Bone marrow (tissue), 2 donors: ENCODE data around the gene LYRM4.
"Not testable (repeated sequence)": the region's sequence is repeated elsewhere in the genome, so short reads cannot be mapped to it uniquely, and the experiment has no call there.

Experiments
- DNase-seq, 2 donors: peaks; one replicate each; lab custom pipeline; 2025; lab: John Stamatoyannopoulos, UW

The LYRM4 gene

DNA sequence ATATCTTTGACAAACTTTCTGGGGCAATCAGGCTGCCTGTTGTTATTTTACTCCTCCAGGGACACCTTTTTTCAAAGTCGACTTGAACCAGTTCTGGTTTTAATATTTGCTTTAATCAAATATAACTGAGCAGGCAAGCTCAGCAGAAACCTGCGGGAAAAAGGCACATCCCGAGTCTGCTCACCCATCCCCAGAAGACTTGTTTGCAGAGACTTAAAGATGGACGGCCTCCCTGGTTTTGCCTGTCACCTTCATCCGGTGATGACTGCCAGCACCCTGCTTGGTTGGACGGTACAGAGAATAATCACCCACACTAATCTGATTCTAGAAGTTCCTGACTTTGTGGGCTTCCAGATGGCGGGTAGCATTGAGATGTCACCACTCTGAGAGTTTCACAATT, 138.8 kb downstream of the LYRM4 start:
- no peak for DNase-seq

DNA sequence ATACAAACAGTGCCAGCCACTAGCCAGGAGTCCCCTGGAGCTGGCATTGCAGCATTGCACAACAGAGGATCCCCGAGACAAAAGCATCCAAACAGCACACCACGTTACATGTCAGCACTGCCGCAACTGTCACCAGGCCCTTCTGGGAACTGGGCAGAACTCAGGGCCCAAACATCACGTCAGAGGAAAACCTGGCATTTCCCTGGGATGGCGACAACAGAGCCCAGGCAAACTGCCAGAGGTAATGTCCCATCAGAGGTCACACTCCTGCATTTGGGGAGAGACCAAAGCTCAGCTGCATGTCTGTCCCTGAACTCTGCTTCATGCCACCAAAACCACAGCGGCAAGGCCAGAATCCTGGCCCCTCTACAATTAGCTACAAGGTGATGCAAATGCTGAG, 139.3 kb downstream of the LYRM4 start:
- no peak for DNase-seq

DNA sequence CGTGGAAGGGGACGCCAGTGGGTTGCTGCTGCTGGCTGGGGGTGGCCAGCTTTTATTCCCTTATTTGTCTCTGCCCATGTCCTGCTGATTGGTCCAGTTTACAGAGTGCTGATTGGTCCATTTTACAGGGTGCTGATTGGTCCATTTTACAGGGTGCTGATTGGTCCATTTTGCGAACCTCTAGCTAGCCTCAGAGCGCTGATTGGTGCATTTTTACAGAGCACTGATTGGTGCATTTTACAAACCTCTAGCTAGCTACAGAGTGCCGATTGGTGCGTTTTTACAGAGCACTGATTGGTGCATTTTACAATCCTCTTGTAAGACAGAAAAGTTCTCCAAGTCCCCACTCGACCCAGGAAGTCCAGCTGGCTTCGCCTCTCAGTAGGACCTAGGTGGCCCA, 140.2 kb downstream of the LYRM4 start:
- DNase-seq, result not testable (repeated sequence)

DNA sequence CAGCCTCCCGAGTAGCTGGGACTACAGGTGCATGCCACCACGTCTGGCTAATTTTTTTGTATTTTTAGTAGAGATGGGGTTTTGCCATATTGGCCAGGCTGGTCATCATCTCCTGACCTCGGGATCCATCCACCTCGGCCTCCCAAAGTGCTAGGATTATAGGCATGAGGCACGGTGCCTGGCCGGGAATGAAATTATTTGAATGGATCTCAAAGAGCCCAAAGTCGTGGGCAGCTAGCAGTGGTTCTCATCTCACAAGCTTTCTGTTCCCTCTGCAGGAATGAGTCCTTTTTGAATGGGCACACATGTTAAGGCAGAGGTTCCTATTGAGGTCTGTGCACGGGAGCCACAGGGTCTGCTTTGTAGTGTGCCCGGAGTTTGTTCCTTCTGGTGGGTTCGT, 140.7 kb downstream of the LYRM4 start:
- DNase-seq, result no peak

DNA sequence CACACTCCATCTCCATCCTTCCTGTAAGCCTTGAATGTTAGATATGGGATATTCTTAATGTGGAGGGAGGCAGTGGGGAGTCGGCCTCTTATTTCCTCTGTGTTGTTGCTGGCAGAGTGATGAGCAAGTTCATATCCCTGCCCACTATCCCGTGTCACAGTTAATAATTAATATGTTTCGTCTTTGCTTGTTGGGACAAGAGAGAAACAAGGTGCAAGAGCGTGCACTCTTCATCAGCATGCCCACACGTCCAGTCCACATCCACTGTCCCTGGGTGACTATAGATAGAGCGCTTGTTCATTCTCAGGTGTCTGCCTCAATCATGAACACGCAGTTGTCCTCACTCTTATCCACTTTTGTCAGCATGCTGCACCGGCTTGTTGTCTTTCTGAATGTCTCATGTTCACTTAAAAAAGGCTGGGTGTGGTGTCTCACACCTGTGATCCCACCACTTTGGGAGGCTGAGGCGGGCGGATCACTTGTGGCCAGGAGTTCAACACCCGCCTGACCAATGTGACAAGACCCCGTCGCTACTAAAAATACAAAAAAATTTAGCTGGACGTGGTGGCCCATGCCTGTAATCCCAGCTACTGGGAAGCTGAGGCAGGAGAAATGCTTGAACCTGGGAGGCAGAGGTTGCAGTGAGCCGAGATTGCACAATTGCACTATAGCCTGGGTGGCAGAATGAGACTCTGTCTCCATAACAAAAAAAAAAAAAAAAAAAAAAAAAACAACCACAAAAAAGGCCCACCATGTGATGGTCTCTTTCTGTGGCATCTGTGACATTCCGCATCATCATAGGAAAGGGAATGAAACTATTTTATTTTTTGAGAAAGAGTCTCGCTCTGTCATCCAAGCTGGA, 141.4 kb downstream of the LYRM4 start:
- DNase-seq, result no peak

DNA sequence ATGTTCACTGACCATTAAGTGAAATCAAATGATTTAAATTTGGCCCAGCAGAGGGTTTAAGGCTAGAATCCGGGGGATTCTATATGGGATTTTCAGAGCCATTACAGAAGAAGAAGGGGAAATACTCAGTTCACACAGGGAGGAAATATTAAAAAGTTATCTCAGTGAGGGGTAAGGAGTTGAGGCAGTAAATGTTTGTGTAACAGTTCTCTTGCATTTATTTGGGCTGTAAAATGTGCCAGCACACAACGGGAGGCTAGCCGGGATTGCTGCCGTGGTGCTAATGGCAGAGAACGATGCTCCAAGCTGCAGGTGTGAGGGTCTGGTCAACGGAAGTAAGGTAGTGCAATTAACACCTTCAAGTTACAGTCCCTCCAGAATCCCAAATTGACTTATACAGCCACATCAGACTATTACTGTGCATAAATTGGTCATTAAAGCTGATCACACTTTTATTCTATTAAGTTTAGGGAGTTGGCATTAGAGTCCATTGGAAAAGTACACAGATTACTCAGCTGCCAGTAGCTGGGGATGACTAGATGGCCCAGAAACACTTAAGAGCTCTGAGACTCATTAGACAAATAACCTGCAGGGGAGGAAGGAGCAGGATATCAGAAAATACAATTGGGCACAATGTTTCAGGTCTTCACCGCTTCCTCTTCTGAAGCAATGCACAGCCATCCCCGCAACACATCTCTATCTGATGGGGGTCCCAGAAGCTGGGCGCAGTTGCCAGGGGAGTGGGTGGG, 144.3 kb downstream of the LYRM4 start:
- DNase-seq, result no peak

DNA sequence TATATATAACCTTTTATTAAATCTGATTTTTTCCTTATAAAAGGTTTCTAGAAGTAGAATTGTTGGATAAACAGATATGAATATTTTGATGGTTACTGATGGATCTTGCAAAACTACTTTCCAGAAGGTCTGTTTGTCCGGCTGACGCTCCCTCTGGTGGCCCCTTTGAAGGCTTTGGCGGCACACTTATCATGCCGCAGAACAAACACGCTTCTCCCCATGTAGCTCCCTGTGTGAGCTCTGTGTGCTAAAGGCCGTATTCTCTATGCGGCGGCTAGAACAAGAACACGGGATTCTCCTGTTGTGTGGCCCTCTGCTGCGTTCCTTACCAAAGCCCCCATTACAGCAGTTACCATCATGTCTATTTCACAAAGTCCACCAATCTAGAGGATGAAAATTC, 145.6 kb downstream of the LYRM4 start:
- DNase-seq, result no peak

DNA sequence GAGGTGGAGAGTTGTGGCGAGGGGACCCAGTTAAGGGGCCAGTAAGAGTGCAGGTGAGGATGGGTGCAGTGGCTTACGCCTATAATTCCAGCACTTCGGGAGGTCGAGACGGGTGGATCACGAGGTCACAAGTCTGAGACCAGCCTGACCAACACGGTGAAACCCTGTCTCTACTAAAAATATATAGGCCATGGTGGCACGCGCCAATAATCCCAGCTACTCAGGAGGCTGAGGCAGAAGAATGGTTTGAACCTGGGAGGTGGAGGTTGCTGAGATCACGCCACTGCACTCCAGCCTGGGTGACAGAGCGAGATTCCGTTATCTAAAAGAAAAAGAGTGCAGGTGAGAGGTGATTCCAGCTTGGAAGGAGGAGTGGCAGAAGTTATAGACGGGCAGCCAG, 147.7 kb downstream of the LYRM4 start:
- DNase-seq, result no peak

DNA sequence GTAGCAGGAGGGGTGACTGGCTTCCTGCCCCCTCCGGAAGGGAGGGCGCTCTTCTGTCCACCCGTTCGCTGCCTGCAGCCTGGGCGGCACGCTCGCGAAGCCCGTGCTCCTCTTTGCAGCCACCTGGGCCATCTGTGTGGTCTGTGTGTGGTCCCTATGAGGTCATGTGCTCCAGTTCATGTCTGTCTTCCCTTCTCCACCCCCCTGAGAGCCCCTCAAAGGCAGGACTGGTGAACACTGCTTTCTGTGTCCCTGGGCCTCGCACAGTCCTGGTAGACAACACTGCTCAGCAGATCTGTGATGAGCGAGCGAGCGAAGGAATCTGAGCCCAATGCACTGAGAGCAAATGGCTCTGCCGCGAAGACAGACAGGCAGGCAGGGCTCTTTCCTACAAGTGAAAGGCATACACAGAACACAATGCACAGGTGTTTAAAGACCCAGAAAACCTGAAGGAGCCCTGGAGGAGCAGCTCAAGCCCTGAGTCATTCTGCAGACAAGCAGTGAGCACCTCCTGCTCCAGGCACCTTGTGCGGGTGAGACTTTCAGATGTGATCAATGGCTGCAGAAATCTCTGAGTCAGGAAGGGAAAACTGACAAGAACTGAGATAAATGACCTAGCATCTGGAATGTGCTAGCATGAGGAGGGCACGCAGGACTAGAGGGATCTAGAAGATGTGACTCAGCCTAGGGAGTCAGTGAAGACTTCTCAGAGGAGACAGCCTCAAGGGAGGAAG, 148.5 kb downstream of the LYRM4 start:
- DNase-seq, result no peak

DNA sequence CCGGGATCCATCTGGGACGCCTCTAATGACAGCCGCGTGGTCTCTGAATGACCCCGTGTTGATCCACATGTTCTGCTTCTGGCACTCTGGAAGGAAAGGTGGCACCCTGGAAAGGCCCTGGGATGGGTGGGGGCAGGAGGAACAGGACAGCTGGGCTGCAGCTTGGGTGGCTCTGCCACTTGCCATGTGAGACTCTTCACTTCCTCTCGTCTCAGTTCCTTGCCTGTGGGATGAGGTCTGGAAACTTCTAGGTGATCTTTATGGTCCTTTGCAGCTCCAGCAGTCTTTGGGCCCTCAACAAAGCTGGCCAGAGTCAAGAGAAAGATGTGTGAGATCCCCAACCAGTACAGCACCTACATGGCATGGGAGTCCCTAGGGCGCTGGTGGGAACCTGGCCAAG, 149.1 kb downstream of the LYRM4 start:
- DNase-seq, result no peak

DNA sequence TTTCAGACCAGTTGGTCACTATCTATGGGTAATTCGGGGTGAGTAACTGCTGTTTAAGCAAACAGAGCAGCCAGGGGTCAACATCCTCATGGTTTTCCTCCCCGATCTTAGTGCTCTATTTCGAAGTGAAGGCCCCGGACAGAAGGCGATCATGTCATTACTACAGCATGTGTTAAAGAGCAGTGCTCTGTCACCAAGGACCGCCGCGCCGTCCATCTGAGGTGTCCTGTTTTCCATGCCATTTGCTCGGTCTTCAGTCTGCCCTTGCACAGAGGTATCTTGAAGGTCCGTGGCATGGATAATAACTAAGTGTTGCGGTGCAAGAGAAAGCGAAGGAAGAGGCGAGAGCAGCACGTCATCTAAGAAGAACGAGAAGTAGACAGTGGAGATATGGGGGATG, 150.5 kb downstream of the LYRM4 start:
- DNase-seq, result no peak

DNA sequence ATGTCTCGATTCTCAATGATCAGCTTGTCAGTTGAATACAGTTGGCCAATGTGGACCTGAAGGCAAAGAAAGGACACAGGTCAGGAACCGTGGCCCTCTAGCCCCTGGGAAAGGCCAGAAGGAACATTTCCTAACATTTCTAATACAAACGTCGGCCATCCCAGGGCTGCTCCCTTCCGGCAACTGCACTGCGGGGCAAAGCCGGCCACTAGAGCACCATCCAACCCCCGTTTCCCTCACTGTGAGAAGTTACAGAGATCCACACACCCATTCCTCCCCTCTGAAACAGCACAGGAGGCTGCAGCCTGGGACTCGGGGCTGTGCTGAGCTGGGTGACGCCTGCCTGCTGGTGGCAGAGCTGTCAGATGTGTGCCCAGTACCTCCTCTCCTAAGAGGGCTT, 151.3 kb downstream of the LYRM4 start:
- DNase-seq, result no peak

DNA sequence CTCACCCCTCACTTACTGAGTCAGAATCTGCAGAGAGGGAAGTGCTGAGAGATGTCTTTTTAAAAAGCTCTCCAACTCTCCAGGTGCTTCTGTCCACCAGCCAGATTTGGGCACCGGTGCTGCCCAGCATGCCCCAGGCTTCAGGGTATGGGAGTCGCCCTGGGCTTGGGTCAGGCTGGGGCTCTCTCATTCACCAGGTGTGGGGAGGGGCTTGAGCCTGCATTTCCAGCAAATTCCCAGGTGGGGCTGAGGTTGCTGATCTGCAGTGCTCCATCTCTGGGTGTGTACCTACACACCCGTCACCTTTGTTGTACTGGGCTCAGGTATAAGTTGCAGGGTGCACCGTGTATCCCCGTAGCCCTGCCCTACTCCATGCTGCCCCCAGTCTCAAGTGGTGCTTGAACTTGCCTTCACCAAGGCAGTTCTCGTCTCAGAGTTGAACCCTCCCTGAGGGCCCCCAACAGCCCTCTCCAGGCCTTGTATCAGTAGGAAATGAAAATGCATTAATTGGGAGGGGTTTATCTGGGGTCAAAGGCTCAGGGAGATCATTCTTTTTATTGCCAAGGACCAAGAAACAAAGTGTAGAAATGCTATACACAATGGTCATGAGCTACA, 152.1 kb downstream of the LYRM4 start:
- no peak for DNase-seq

DNA sequence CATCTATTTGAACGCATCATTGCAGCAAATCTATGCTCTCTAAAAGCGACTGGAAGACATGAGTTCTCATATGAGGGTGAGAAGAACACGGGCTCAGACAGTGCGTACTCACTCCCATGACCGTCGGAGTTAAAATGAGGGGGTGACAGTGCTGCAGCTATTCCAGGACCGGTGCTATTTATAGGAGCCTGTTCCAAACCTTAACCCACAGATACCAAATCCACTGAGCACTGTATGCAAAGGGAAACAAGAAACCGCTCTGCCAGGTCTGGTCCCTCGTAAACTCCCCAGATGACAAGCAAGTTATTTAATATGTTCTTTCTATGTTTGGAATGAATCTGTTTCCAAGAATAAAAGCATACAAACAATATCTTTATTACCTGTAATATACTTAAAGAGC, 152.7 kb downstream of the LYRM4 start:
- no peak for DNase-seq

DNA sequence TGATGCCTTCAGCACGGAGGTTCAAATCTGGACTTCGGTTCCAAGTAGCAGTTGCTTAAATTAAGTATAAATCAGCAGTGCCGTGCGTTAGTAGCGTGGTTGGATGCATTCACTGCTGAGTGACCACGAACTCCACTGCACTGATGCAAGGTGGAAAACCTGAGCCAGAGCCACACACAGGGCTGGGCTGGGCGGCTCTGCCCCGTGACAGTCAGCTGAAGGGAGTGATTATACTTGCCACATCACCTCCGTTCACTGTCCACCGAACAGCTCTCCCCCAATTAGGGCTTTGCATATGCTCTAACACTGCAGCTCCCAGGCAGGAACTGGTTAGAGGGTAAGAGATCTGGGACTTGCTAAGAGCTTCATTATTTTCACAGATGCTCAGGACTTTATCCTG, 153.4 kb downstream of the LYRM4 start:
- no peak for DNase-seq

DNA sequence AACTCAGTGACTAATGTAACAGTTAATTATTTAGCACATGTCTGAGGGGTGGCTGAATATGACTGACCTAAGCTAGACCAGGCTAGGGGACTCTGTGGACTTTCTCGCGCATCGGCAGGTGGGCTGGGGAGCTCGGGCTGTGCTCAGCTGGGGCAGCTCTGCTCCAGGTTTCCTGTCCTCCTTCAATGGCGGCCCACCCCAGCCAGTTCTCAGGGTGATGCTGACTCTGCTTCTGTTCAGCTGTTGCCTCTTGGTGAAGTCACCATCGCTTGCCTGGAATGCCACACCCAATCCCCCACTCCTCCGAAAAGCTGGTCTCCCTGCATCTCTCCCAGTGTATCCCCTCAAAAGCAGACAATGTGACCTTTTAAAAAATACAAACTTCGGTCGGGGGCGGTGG, 155.6 kb downstream of the LYRM4 start:
- DNase-seq, result no peak

DNA sequence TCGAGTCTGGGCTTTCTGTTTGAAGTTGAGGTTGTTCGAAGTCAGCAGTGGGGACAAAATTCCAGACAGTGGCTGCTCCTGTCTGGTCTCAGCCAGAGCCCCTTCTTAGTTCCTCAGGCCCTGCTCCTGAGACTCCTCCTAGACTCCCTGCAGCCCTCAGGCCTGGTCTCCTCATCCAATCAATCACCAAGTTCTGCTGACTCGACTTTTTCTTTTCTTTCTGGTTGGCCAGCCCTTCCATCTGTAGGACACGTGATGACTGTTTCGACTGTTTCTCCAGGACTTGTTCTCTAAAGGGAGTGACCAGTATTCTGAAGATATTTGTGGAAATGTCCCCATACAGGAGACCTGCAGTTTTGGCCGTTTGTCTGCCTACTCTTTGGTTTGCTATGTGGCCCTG, 156.1 kb downstream of the LYRM4 start:
- no peak for DNase-seq

DNA sequence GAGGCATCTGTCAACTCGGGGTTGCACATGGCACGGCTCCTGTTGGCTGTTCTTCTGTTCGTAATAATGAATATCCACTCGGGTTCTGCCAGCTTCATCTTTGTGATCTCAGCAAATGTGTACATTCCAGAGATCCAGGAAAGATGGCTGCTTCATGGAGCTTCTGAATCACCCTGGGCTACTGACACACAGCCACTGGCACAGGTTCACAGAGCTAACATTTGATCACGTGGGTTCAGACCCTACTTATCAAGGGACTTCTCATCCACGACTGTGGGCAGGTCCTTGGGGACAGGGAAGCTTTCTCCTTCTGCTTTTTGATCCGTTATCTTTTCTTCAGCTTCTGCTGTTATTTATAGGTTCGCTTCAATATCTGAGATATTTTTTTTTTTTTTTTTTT, 157.5 kb downstream of the LYRM4 start:
- no peak for DNase-seq

DNA sequence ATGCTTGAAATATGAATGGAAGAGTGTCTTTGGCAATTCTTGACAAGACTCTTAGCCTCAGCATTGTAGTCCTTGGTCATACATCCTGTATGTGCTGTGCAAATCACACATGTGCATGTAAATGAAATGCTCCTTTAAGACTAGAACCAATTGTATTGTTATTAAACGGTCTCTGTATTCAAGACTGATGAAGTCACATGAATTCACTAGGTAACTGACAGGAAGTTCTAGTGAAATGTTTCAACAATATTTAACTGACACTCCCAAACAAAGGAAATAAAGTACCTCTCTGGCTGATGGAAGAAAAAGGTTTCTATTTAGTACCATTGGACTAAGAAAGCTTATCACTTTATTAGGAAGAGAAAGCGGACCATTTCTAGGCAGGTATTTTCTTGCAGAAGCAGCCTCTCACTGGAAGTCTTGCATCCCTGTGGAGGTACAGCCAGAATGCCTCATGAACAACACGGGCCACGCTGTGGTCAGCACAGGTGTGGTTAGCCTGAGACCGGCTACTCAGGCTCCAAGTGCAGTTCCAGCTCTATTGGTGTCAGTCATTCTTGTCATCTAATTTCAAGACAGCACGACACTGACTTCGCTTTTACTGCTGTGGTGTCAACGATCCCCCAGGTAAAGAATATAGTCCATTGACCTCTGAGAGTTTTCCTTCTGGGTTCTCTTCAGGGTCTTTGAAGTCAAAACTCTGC, 158.3 kb downstream of the LYRM4 start:
- DNase-seq, result no peak

DNA sequence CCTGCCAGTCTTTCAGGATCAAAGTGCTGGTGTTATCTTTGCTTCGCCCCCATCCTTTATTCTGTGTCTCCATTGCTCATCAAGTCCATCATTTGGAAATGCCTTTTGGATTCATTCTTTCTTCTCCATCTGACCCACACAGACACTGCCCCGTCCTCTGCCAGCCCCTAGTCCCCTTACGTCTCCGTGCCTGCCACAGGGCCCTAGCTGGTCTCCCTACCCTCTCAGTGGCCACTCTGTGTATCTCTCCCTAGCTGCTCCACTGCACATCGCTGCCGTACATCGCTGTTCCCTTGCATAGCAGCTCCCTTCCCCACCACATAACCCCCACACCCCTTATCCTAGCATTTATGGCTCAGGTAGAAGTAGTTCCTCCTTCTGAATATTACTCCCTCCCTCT, 159.9 kb downstream of the LYRM4 start:
- no peak for DNase-seq

DNA sequence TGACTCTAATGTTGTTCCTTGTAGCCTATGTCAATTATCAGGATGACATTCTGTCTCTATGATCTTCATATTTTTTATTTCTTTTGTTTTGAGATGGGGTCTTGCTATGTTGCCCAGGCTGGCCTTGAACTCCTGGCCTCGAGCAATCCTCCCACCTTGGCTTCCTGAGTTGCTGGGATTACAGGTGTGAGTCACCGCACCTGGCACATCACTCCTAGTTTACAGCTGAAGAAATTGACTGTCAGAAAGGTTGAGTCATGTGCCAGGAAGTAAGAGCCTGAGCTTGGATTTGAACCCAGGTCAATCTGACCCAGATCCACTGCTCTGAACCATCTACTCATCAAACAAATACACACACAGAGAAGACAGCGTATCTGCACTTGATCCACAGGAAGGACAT, 161.2 kb downstream of the LYRM4 start:
- no peak for DNase-seq
